HG02852 (cell line): Measurements from ENCODE around the gene PTPRJ.

Experiments
- ATAC-seq: cut with Tn5 transposase; IDR thresholded peaks from one replicate; pipeline ENCODE4 v1.9.1; 2021; ENCODE audit warnings: mild to moderate bottlenecking, moderate library complexity; ENCODE audit not compliant: unreplicated experiment

PTPRJ gene

GRCh38 chr11:48193876-48194275 lies 213.5 kb downstream of the PTPRJ start:
- no peak for ATAC-seq

- no peak for ATAC-seq
Measured at GRCh38 chr11:48207881-48208280, 227.5 kb downstream of the PTPRJ start.

GRCh38 chr11:48210052-48210451 lies 229.7 kb downstream of the PTPRJ start:
- no peak for ATAC-seq

- no peak for ATAC-seq
Measured at GRCh38 chr11:48216510-48216909, 236.2 kb downstream of the PTPRJ start, which contains the start of gene OR4B1. TSS of gene OR4B1 (plus strand) at chr11:48216810. CDS start at chr11:48216810, 0 bp downstream.
